Pancreas (tissue), 10 donors: Measurements from ENCODE around the gene AKNAD1. TPM values are rescaled to one million over a fixed set of nuclear protein-coding genes. Genes with fewer than 3 reads are reported as not detected.

Experiments used
- ATAC-seq, 4 donors: fragments of 200-7000 bp; cut with Tn5 transposase; one replicate each; pipeline versions ENCODE4 v1.8.0 to v1.9.1; 2020; ENCODE audit warnings: mild to moderate bottlenecking in 4 of 4, moderate library complexity in 4 of 4
- DNase-seq, 6 donors: peaks; one replicate each; pipeline ENCODE4 v3.0.0-alpha.2; 2020
- FAIRE-seq: peaks from 2 replicates; lab custom pipeline; 2012; peaks lifted over from hg19 to GRCh38; lab: Jason Lieb, UNC
- H3K27ac ChIP-seq, 4 donors: fragments of 200-600 bp; sonication (generic); 1 replicate in 3 of 4; 2 replicates in 1 of 4; pipeline versions ENCODE4 v1.5.0 to v1.8.0; 2020
- H3K27me3 ChIP-seq, 4 donors: fragments of 200-600 bp; one replicate each; pipeline ENCODE4 v1.8.0; 2021
- H3K36me3 ChIP-seq, 3 donors: fragments of 200-600 bp; sonication (generic) in 1 of 3; one replicate each; pipeline versions ENCODE4 v1.5.0 to v1.8.0; 2020 to 2021
- H3K4me1 ChIP-seq, 3 donors: fragments of 200-600 bp; one replicate each; pipeline ENCODE4 v1.8.0; 2021
- H3K4me3 ChIP-seq, 4 donors: fragments of 200-600 bp; sonication (generic) in 2 of 4; one replicate each; pipeline versions ENCODE4 v1.5.0 to v1.8.0; 2020 to 2021
- H3K9me3 ChIP-seq, 4 donors: fragments of 200-600 bp; one replicate each; pipeline ENCODE4 v1.8.0; 2021
- WGBS, 2 donors: extraction: QIAGEN DNeasy Blood & Tissue Kit; methylation state at CpG; one replicate each; pipeline ENCODE4 v1.1.7; 2013; 5-methylcytosine and 5-hydroxymethylcytosine counted together
- intact Hi-C, 3 donors: fragments of 100-400 bp; cut with DNase I; formaldehyde crosslinking; loops; one replicate each; pipeline versions ENCODE4 v1.11.1 to v1.14.2; 2022
- polyA plus RNA-seq, 2 donors: library from polyadenylated mRNA; stranded (reverse); fragments of 200-250 nt; gene quantifications; one replicate each; pipeline ENCODE4 v1.2.3, GENCODE V29; 2013
- total RNA-seq, 6 donors: library from RNA; stranded (reverse); fragmentation: NEBNext Ultra II Directional in 4 of 6; extraction: Animal tissue kit (Norgen Biotek cat#: 25700) in 4 of 6; gene quantifications; one replicate each; pipeline versions ENCODE4 v1.2.1 to v1.2.4, GENCODE V29; 2021 to 2023
- TF ChIP-seq, protein P1 (sequence below), 4 donors: fragments of 200-600 bp; sonication (generic) in 3 of 4; IDR thresholded peaks; one replicate each; pipeline versions ENCODE4 v1.5.0 to v1.8.0; 2021; ENCODE audit warnings: antibody characterized with exemption in 4 of 4
- donor health status: healthy with polysubstance abuse.
- donor health status: DM: no; HTN: no; CAD: no; lungs with moderate emphysema.
- donor health status: DM: no; HTN: no; CAD: no.
- donor health status: control.
- donor health status: control.
- donor health status: Bipolar disorder and iron deficiency.
- donor health status: DM: yes; HTN: yes; CAD: no.
- donor health status: DM: no; HTN: no; CAD: no.
- donor health status: DM: no; HTN: no; CAD: no.
- donor health status: DM: yes; HTN: yes; CAD: no.

The AKNAD1 gene
- total and polyA plus RNA-seq, 8 donors: 0.23 TPM; not detected in 7

DNA sequence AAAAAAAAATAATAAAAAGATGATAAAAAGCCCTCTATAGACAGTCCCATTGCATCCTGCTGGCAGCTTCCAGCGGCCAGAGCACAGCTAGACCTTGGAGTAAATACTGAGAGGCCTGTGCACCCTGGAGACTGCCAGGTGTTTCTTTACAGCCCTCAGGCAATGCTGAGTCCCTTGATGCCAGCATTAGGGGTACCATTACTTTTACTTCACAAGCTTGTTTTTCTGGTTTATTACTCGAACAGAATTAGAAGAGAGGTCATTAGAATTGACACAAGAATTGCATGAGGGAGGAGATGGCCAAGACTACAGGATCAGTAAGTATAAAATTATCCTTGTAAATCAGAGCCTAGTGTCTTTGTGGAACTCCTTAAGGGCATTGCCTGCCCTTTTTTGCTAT lies 43.6 kb downstream of the AKNAD1 start:
- FAIRE-seq (no peak), DNase-seq (no peak), ATAC-seq (no peak)
- peaks cover 0 to 15% (median 3%) of the 10 kb centered on the region in 3 donors for H3K4me1 ChIP-seq
- TF ChIP-seq, protein P1, sequence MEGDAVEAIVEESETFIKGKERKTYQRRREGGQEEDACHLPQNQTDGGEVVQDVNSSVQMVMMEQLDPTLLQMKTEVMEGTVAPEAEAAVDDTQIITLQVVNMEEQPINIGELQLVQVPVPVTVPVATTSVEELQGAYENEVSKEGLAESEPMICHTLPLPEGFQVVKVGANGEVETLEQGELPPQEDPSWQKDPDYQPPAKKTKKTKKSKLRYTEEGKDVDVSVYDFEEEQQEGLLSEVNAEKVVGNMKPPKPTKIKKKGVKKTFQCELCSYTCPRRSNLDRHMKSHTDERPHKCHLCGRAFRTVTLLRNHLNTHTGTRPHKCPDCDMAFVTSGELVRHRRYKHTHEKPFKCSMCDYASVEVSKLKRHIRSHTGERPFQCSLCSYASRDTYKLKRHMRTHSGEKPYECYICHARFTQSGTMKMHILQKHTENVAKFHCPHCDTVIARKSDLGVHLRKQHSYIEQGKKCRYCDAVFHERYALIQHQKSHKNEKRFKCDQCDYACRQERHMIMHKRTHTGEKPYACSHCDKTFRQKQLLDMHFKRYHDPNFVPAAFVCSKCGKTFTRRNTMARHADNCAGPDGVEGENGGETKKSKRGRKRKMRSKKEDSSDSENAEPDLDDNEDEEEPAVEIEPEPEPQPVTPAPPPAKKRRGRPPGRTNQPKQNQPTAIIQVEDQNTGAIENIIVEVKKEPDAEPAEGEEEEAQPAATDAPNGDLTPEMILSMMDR (IDR thresholded peaks at IDR 0.05): no peak
- H3K36me3 ChIP-seq: no peaks in the 10 kb centered on the region
- no peaks in the 10 kb centered on the region for H3K9me3 ChIP-seq
- H3K27ac ChIP-seq: no peak overlapping the region
- WGBS, 2 donors: 83 to 90% methylated on average over 2 of the region's 2 CpGs
- no peaks in the 10 kb centered on the region for H3K27me3 ChIP-seq
- intact Hi-C loops: no loop called here
- H3K4me3 ChIP-seq: no peak overlapping the region

DNA sequence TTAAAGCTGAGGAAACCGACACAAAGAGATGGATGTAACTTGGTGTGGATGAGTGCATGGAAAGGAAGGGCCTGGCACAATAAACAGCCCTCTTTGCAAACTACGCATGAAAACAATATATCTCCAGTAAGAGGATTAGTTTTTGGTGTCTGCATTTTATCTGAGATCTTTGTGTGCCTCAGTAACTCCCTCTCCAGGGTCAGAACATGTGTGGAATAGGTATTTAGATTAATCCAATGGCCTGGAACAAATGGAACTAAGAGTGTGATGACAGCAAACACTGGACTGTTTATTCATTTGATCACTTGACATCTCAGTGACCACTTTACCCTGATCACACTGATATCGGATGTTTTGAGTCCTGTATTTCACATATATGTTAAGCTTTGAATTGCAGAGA lies 45.3 kb downstream of the AKNAD1 start:
- ATAC-seq: no peak
- peaks cover 0 to 8% (median 6%) of the 10 kb centered on the region in 3 donors for H3K36me3 ChIP-seq
- no peaks in the 10 kb centered on the region for H3K27me3 ChIP-seq
- TF ChIP-seq, protein P1 (IDR thresholded peaks at IDR 0.05): no peak
- H3K27ac ChIP-seq: no peak overlapping the region
- whole genome bisulfite sequencing, 2 donors: 86 to 89% methylated on average over 3 of the region's 3 CpGs
- intact Hi-C loops: no loop called here
- no peak overlapping the region for H3K4me3 ChIP-seq
- FAIRE-seq: no peak
- H3K9me3 ChIP-seq: no peaks in the 10 kb centered on the region
- DNase-seq: no peak
- H3K4me1 ChIP-seq: peaks cover 0 to 10% (median 0%) of the 10 kb centered on the region in 3 donors

DNA sequence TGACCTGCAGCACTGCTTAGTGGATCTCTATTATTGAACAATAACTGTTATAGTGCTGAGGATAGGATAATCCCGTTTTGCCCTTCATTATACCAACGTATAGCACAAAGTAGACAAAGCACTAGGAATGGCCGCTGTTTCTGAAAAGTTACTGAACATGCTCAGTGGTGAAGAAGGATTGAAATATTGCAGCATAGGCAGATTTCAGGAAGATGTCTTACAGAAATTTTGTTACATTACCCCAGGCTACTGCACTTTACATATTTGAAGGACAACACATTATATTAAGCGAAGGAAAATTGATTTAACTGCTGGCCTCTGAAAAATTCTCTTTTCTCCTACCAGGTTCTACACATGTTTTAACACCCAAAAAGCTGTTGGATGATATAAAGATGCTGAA lies 48.5 kb downstream of the AKNAD1 start:
- DNase-seq: no peak
- no peak for FAIRE-seq
- TF ChIP-seq, protein P1 (IDR thresholded peaks at IDR 0.05): no peak
- H3K27ac ChIP-seq: no peak overlapping the region
- no peaks in the 10 kb centered on the region for H3K9me3 ChIP-seq
- H3K27me3 ChIP-seq: no peaks in the 10 kb centered on the region
- no peak for ATAC-seq
- intact Hi-C loops: no loop called here
- no peak overlapping the region for H3K4me3 ChIP-seq
- WGBS, 2 donors: 93 to 95% methylated on average over 4 of the region's 4 CpGs
- no peaks in the 10 kb centered on the region for H3K4me1 ChIP-seq
- H3K36me3 ChIP-seq: peaks cover 0 to 18% (median 6%) of the 10 kb centered on the region in 3 donors

DNA sequence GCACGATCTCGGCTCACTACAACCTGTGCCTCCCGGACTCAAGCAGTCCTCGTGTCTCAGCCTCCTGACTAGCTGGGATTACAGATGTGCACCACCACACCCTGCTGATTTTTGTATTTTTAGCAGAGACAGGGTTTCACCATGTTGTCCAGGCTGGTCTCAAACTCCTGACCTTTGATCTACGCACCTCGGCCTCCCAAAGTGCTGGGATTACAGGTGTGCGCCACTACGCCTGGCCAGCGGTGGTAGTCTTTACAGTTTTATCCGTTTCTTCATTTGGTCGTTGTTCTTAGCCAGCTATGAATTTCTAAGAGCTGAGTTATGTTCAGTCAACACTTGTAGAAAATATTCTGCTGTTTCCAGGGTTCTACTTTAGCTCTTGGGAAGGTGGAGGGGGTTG lies 53.3 kb downstream of the AKNAD1 start:
- 93 to 95% methylated on average over 11 of the region's 11 CpGs for WGBS, 2 donors
- no peak overlapping the region for H3K27ac ChIP-seq
- H3K4me1 ChIP-seq: no peaks in the 10 kb centered on the region
- intact Hi-C loops: no loop called here
- peaks cover 0 to 46% (median 12%) of the 10 kb centered on the region in 3 donors for H3K36me3 ChIP-seq
- no peak for ATAC-seq
- TF ChIP-seq, protein P1 (IDR thresholded peaks at IDR 0.05): no peak
- no peak overlapping the region for H3K4me3 ChIP-seq
- H3K9me3 ChIP-seq: no peaks in the 10 kb centered on the region
- no peak for FAIRE-seq
- H3K27me3 ChIP-seq: no peaks in the 10 kb centered on the region
- no peak for DNase-seq

DNA sequence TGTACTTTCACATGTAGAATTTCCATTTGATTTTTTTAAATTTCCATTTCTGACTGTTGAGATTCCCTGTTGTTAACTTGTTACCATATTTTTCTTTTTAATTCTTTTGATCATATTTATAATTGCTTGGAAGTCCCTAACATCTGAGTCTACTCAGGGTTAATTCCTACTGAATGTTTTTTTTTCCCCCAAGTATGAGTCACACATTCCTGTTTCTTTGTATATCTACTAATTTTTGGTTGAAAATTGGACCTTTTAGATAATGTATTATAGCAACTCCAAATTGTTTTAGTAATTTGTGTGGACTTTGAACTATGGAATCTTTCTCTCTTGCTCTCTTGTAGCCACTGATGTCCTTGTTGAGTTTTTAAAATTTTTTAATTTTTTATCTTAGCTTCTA lies 55.8 kb downstream of the AKNAD1 start:
- no peaks in the 10 kb centered on the region for H3K9me3 ChIP-seq
- intact Hi-C loops: no loop called here
- H3K4me3 ChIP-seq: no peak overlapping the region
- FAIRE-seq (peak; percentile 5), ATAC-seq (no peak), DNase-seq (no peak)
- no peaks in the 10 kb centered on the region for H3K4me1 ChIP-seq
- peaks cover 0 to 56% (median 13%) of the 10 kb centered on the region in 3 donors for H3K36me3 ChIP-seq
- TF ChIP-seq, protein P1 (IDR thresholded peaks at IDR 0.05): no peak
- H3K27ac ChIP-seq: no peak overlapping the region
- no peaks in the 10 kb centered on the region for H3K27me3 ChIP-seq
